ENCODE measurements around the gene E2F6.
A peak's percentile ranks its signal among the peaks of the same experiment; 100 is the strongest.

The E2F6 gene

DNA sequence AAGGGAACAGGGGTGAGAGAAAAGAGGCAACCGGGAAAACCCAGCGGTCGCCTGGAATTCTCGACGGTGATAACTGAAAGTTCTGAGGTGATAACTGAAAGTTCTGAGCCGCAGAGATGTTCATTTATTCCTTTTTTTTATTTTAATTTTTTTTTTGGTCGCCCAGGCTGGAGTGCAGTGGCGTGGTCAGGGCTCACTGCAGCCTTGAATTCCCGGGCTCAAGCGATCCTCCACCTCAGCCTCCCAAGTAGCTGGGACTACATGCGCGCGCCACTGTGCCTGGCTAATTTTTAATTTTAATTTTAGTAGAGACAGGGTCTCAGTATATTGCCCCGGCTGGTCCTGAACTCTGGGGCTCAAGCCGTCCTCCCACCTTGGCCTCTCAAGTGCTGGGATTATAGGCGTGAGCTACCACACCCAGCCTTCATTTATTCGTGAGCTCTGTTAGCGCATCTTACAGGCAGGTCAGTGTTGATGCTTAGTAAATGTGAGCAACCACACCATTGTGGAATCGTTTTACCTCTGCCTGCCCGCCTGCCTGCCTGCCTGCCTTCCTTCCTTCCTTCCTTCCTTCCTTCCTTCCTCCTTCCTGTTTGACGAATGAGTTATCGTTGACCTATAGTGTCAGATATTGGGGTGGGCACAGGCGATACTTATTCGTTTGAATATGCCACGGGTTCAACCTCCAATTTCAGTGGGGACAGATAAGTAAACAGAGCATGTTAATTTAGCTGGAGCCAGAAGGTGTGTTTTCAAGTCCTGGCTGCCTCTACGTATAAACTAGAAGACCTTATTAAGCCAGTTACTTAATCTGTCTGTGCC lies 557 bp upstream of the E2F6 start:
- no peak overlapping the region for H2BK12ac ChIP-seq (ENCODE audit: low read length)
- H3K4me1 ChIP-seq (ENCODE audit: control insufficient read depth in 2 of 2, insufficient read depth in 1 of 2, low read depth in 1 of 2, low read length in 2 of 2): peaks cover 4 to 9% of the 10 kb centered on the region in 2 donors
- no peak overlapping the region for H2BK5ac ChIP-seq (ENCODE audit: low read length)
- peak overlapping the region; percentile 7 for H3K18ac ChIP-seq (ENCODE audit: low read length)
- H4K8ac ChIP-seq (ENCODE audit: low read depth, low read length): no peak overlapping the region
- whole genome bisulfite sequencing, 2 donors (ENCODE audit: extremely low coverage in 2 of 2, insufficient read length in 2 of 2, insufficient replicate concordance in 1 of 2): no CpG with 5 or more reads among the region's 26 CpGs
- H3K9ac ChIP-seq (ENCODE audit: low read depth, low read length, poor library complexity): no peak overlapping the region
- H3K4me2 ChIP-seq (ENCODE audit: insufficient read depth, low read length, poor library complexity, severe bottlenecking): peak overlapping the region; percentile 14
- DNase-seq (ENCODE audit: low spot score): no peak
- no peak overlapping the region for H2BK120ac ChIP-seq (ENCODE audit: low read depth, low read length)
- H3K4me3 ChIP-seq (ENCODE audit: low read length in 2 of 2): peak overlapping the region in 1 of 2 donors; percentile 75
- no peak overlapping the region for H3K27ac ChIP-seq (replicated peaks; ENCODE audit: low read length)
- H3K79me1 ChIP-seq (ENCODE audit: low read depth, low read length): no peaks in the 10 kb centered on the region
- no peaks in the 10 kb centered on the region for H3K27me3 ChIP-seq (ENCODE audit: control insufficient read depth in 3 of 3, insufficient read depth in 3 of 3, low read depth in 1 of 3, low read length in 3 of 3)
- peak overlapping the region; percentile 39 for H3K23ac ChIP-seq (ENCODE audit: low read depth, low read length, poor library complexity)
- peak overlapping the region; percentile 91 for H2BK15ac ChIP-seq (ENCODE audit: low read length)
- peak overlapping the region; percentile 86 for H2AFZ ChIP-seq (ENCODE audit: low read length)
- H3K14ac ChIP-seq (ENCODE audit: low read length): no peak overlapping the region
- peaks cover 2 to 35% of the 10 kb centered on the region in 2 donors for H3K9me3 ChIP-seq (replicated peaks in 1 of 2; ENCODE audit: control insufficient read depth in 2 of 2, insufficient read depth in 1 of 2, low read depth in 1 of 2, low read length in 2 of 2)
- no peak overlapping the region for H3K4ac ChIP-seq (ENCODE audit: low read length)
- peaks cover 6 to 36% of the 10 kb centered on the region in 2 donors for H3K36me3 ChIP-seq (replicated peaks in 1 of 2; ENCODE audit: control insufficient read depth in 2 of 2, insufficient read depth in 2 of 2, low read length in 2 of 2)
- no peak overlapping the region for H4K91ac ChIP-seq (ENCODE audit: low read depth, low read length, poor library complexity)
- no peak overlapping the region for H2AK5ac ChIP-seq (ENCODE audit: low read depth, low read length)

DNA sequence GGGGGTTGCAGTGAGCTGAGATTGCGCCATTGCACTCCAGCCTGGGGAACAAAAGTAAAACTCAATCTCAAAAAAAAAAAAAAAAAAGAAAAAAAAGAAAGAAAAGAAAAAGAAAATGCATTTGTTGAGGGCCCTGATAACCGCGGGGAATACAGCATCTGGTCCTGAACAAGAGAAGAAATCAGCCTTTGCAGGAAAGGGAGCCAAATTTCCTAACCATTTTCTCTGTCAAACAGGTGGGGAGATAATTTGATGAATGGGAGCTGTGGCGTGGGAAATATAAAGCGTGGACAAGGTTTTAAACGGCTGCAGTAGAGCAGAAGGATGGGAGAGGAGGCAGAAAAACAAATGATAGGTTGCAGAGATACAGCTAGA lies 864 bp downstream of the E2F6 start:
- H3K23ac ChIP-seq (ENCODE audit: low read depth, low read length, poor library complexity): no peak overlapping the region
- peak overlapping the region; percentile 75 to 83 for H3K4me3 ChIP-seq (ENCODE audit: low read length in 2 of 2)
- peaks cover 6 to 49% of the 10 kb centered on the region in 2 donors for H3K36me3 ChIP-seq (replicated peaks in 1 of 2; ENCODE audit: control insufficient read depth in 2 of 2, insufficient read depth in 2 of 2, low read length in 2 of 2)
- H4K8ac ChIP-seq (ENCODE audit: low read depth, low read length): no peak overlapping the region
- peak overlapping the region; percentile 86 for H2AFZ ChIP-seq (ENCODE audit: low read length)
- WGBS, 2 donors (ENCODE audit: extremely low coverage in 2 of 2, insufficient read length in 2 of 2, insufficient replicate concordance in 1 of 2): no CpG with 5 or more reads among the region's 6 CpGs
- H3K9me3 ChIP-seq (replicated peaks in 1 of 2; ENCODE audit: control insufficient read depth in 2 of 2, insufficient read depth in 1 of 2, low read depth in 1 of 2, low read length in 2 of 2): peaks cover 2 to 36% of the 10 kb centered on the region in 2 donors
- H3K27me3 ChIP-seq (ENCODE audit: control insufficient read depth in 3 of 3, insufficient read depth in 3 of 3, low read depth in 1 of 3, low read length in 3 of 3): no peaks in the 10 kb centered on the region
- H3K9ac ChIP-seq (ENCODE audit: low read depth, low read length, poor library complexity): no peak overlapping the region
- DNase-seq (ENCODE audit: low spot score): no peak
- H3K18ac ChIP-seq (ENCODE audit: low read length): no peak overlapping the region
- no peak overlapping the region for H3K4ac ChIP-seq (ENCODE audit: low read length)
- H3K4me2 ChIP-seq (ENCODE audit: insufficient read depth, low read length, poor library complexity, severe bottlenecking): peak overlapping the region; percentile 84
- peaks cover 4 to 9% of the 10 kb centered on the region in 2 donors for H3K4me1 ChIP-seq (ENCODE audit: control insufficient read depth in 2 of 2, insufficient read depth in 1 of 2, low read depth in 1 of 2, low read length in 2 of 2)
- no peak overlapping the region for H3K14ac ChIP-seq (ENCODE audit: low read length)
- no peak overlapping the region for H2BK5ac ChIP-seq (ENCODE audit: low read length)
- H2BK15ac ChIP-seq (ENCODE audit: low read length): no peak overlapping the region
- H2BK12ac ChIP-seq (ENCODE audit: low read length): no peak overlapping the region
- no peaks in the 10 kb centered on the region for H3K79me1 ChIP-seq (ENCODE audit: low read depth, low read length)
- H2BK120ac ChIP-seq (ENCODE audit: low read depth, low read length): no peak overlapping the region
- H3K27ac ChIP-seq (replicated peaks; ENCODE audit: low read length): no peak overlapping the region
- no peak overlapping the region for H4K91ac ChIP-seq (ENCODE audit: low read depth, low read length, poor library complexity)
- peak overlapping the region; percentile 83 for H2AK5ac ChIP-seq (ENCODE audit: low read depth, low read length)

DNA sequence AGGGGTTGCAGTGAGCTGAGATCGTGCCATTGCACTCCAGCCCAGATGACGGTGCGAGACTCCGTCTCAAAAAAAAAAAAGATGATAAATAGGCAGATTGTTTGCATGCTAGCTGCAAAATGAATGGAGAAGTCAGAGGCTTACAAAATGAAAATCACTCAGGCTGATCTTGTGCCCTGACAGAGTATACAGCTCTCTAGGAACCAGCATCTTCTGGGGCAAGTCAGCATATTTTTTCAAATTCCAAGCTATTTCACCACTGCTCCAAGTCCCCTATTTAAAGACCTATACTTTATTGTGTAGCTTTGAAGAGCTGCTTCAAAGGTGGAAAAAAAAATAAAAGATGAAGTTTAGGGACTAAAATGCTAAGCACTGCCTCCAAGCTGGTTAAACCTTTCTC lies 6.1 kb downstream of the E2F6 start:
- no CpG with 5 or more reads among the region's 4 CpGs for WGBS, 2 donors (ENCODE audit: extremely low coverage in 2 of 2, insufficient read length in 2 of 2, insufficient replicate concordance in 1 of 2)
- H3K4me2 ChIP-seq (ENCODE audit: insufficient read depth, low read length, poor library complexity, severe bottlenecking): no peak overlapping the region
- peaks cover 0 to 33% of the 10 kb centered on the region in 2 donors for H3K9me3 ChIP-seq (replicated peaks in 1 of 2; ENCODE audit: control insufficient read depth in 2 of 2, insufficient read depth in 1 of 2, low read depth in 1 of 2, low read length in 2 of 2)
- H3K9ac ChIP-seq (ENCODE audit: low read depth, low read length, poor library complexity): no peak overlapping the region
- no peak overlapping the region for H3K27ac ChIP-seq (replicated peaks; ENCODE audit: low read length)
- H3K36me3 ChIP-seq (replicated peaks in 1 of 2; ENCODE audit: control insufficient read depth in 2 of 2, insufficient read depth in 2 of 2, low read length in 2 of 2): peaks cover 6 to 84% of the 10 kb centered on the region in 2 donors
- H4K91ac ChIP-seq (ENCODE audit: low read depth, low read length, poor library complexity): no peak overlapping the region
- H3K4ac ChIP-seq (ENCODE audit: low read length): no peak overlapping the region
- no peak overlapping the region for H2BK5ac ChIP-seq (ENCODE audit: low read length)
- no peak overlapping the region for H3K23ac ChIP-seq (ENCODE audit: low read depth, low read length, poor library complexity)
- no peak overlapping the region for H3K18ac ChIP-seq (ENCODE audit: low read length)
- H4K8ac ChIP-seq (ENCODE audit: low read depth, low read length): no peak overlapping the region
- no peak overlapping the region for H2AK5ac ChIP-seq (ENCODE audit: low read depth, low read length)
- H2BK15ac ChIP-seq (ENCODE audit: low read length): no peak overlapping the region
- no peaks in the 10 kb centered on the region for H3K79me1 ChIP-seq (ENCODE audit: low read depth, low read length)
- no peak overlapping the region for H2AFZ ChIP-seq (ENCODE audit: low read length)
- no peak overlapping the region for H3K4me3 ChIP-seq (ENCODE audit: low read length in 2 of 2)
- H3K14ac ChIP-seq (ENCODE audit: low read length): no peak overlapping the region
- H3K27me3 ChIP-seq (ENCODE audit: control insufficient read depth in 3 of 3, insufficient read depth in 3 of 3, low read depth in 1 of 3, low read length in 3 of 3): no peaks in the 10 kb centered on the region
- H3K4me1 ChIP-seq (ENCODE audit: control insufficient read depth in 2 of 2, insufficient read depth in 1 of 2, low read depth in 1 of 2, low read length in 2 of 2): no peaks in the 10 kb centered on the region
- no peak for DNase-seq (ENCODE audit: low spot score)
- H2BK120ac ChIP-seq (ENCODE audit: low read depth, low read length): no peak overlapping the region
- H2BK12ac ChIP-seq (ENCODE audit: low read length): no peak overlapping the region

DNA sequence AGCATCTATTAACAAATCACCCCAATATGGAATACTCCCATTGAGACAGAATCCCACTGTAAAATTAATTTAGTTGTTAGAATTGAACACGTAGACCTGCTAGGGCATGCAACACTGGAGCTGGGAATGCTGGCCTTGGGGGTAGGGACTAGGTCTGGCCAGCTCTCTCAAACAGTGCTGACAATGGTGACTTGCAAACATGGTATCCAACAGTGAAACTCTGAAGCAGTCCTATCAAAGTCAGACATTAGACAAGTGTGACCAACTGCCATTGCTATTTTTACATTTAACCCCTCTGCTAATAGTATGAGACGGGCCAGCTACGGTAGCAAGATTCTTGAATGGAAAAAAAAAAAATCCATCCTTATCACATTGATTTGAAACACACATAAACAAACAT lies 7.2 kb downstream of the E2F6 start:
- no peak overlapping the region for H3K14ac ChIP-seq (ENCODE audit: low read length)
- H3K27ac ChIP-seq (replicated peaks; ENCODE audit: low read length): no peak overlapping the region
- H3K9me3 ChIP-seq (replicated peaks in 1 of 2; ENCODE audit: control insufficient read depth in 2 of 2, insufficient read depth in 1 of 2, low read depth in 1 of 2, low read length in 2 of 2): peaks cover 0 to 24% of the 10 kb centered on the region in 2 donors
- no peak for DNase-seq (ENCODE audit: low spot score)
- no peak overlapping the region for H3K4me3 ChIP-seq (ENCODE audit: low read length in 2 of 2)
- no peaks in the 10 kb centered on the region for H3K79me1 ChIP-seq (ENCODE audit: low read depth, low read length)
- peaks cover 4 to 85% of the 10 kb centered on the region in 2 donors for H3K36me3 ChIP-seq (replicated peaks in 1 of 2; ENCODE audit: control insufficient read depth in 2 of 2, insufficient read depth in 2 of 2, low read length in 2 of 2)
- H3K27me3 ChIP-seq (ENCODE audit: control insufficient read depth in 3 of 3, insufficient read depth in 3 of 3, low read depth in 1 of 3, low read length in 3 of 3): no peaks in the 10 kb centered on the region
- H2BK12ac ChIP-seq (ENCODE audit: low read length): no peak overlapping the region
- H3K4ac ChIP-seq (ENCODE audit: low read length): no peak overlapping the region
- H3K18ac ChIP-seq (ENCODE audit: low read length): no peak overlapping the region
- H4K91ac ChIP-seq (ENCODE audit: low read depth, low read length, poor library complexity): no peak overlapping the region
- no peak overlapping the region for H3K9ac ChIP-seq (ENCODE audit: low read depth, low read length, poor library complexity)
- WGBS, 2 donors (ENCODE audit: extremely low coverage in 2 of 2, insufficient read length in 2 of 2, insufficient replicate concordance in 1 of 2): no CpG with 5 or more reads among the region's 3 CpGs
- H3K4me2 ChIP-seq (ENCODE audit: insufficient read depth, low read length, poor library complexity, severe bottlenecking): no peak overlapping the region
- no peak overlapping the region for H2AK5ac ChIP-seq (ENCODE audit: low read depth, low read length)
- no peaks in the 10 kb centered on the region for H3K4me1 ChIP-seq (ENCODE audit: control insufficient read depth in 2 of 2, insufficient read depth in 1 of 2, low read depth in 1 of 2, low read length in 2 of 2)
- H2AFZ ChIP-seq (ENCODE audit: low read length): no peak overlapping the region
- H2BK5ac ChIP-seq (ENCODE audit: low read length): no peak overlapping the region
- H2BK15ac ChIP-seq (ENCODE audit: low read length): no peak overlapping the region
- no peak overlapping the region for H4K8ac ChIP-seq (ENCODE audit: low read depth, low read length)
- no peak overlapping the region for H2BK120ac ChIP-seq (ENCODE audit: low read depth, low read length)
- H3K23ac ChIP-seq (ENCODE audit: low read depth, low read length, poor library complexity): no peak overlapping the region
